Fibroblast of villous mesenchyme (primary cell): Measurements from ENCODE around the gene SEC16B. TPM values are rescaled to one million over a fixed set of nuclear protein-coding genes. Genes with fewer than 3 reads are reported as not detected.

ENCODE experiments used
- DNase-seq: peaks from one replicate; pipeline ENCODE4 v3.0.0-alpha.2; 2010; ENCODE audit warnings: low read depth
- H3K4me3 ChIP-seq: 2 replicates; pipeline ENCODE4 v1.5.1; 2011; ENCODE audit warnings: low read depth, mild to moderate bottlenecking, low read length
- CTCF ChIP-seq: IDR thresholded peaks from 2 replicates; pipeline ENCODE4 v1.5.1; 2012; ENCODE audit warnings: low read depth, mild to moderate bottlenecking, low read length; ENCODE audit not compliant: insufficient read depth
- total RNA-seq: library from RNA; depleted of rRNA; stranded (reverse); fragments of >200 nt; gene quantifications from 2 replicates; pipeline ENCODE4 v1.2.3, GENCODE V29; 2012

The SEC16B gene
- total RNA-seq, result 1.3 and 1.6 TPM in 2 replicates

- no peak within 1 kb of the TSS for H3K4me3 ChIP-seq
- TF ChIP-seq CTCF, result no peak
- no peak for DNase-seq
These were observed at the start of gene SEC16B for GRCh38 chr1:177969825-177970371. SEC16B (minus strand) TSS chr1:177970058; CDS start chr1:177967981, 2,077 bp downstream.

- TF ChIP-seq CTCF, result no peak
- no peak overlapping the region for H3K4me3 ChIP-seq
- DNase-seq, result no peak
These were observed 49.8 kb upstream of the SEC16B start for GRCh38 chr1:178019622-178020021.

GRCh38 chr1:178019208-178019607 lies 49.4 kb upstream of the SEC16B start:
- no peak for DNase-seq
- no peak for TF ChIP-seq CTCF
- no peak overlapping the region for H3K4me3 ChIP-seq

- no peak overlapping the region for H3K4me3 ChIP-seq
- no peak for DNase-seq
- no peak for TF ChIP-seq CTCF
These were observed 47.7 kb upstream of the SEC16B start for GRCh38 chr1:178017517-178017916.

GRCh38 chr1:178011864-178012503 lies 42.1 kb upstream of the SEC16B start:
- TF ChIP-seq CTCF, result no peak
- DNase-seq, result no peak
- no peak overlapping the region for H3K4me3 ChIP-seq

- no peak for TF ChIP-seq CTCF
- H3K4me3 ChIP-seq, result no peak overlapping the region
- DNase-seq, result no peak
These were observed 41.6 kb upstream of the SEC16B start for GRCh38 chr1:178011465-178011828.
